Gastrocnemius medialis (tissue), 4 donors: ENCODE measurements around the gene USP9Y. TPM values are rescaled to one million over a fixed set of nuclear protein-coding genes. Genes with fewer than 3 reads are reported as not detected.

Experiments
- ATAC-seq, 2 donors: fragments of 150-250 bp; one replicate each; pipeline ENCODE4 v1.9.1; 2016
- DNase-seq, 2 donors: peaks; one replicate each; pipeline ENCODE4 v3.0.0-alpha.2; 2019
- H3K27ac ChIP-seq, 4 donors: fragments of 200-600 bp; sonication (generic); 1 replicate in 1 of 4; 2 replicates in 3 of 4; pipeline ENCODE4 v1.5.1; 2016 to 2018; ENCODE audit warnings: mild to moderate bottlenecking in 2 of 4, moderate library complexity in 1 of 4
- H3K27me3 ChIP-seq, 3 donors: fragments of 200-600 bp; sonication (generic) in 2 of 3; 1 replicate in 1 of 3; 2 replicates in 2 of 3; pipeline versions ENCODE4 v1.5.1 to v1.6.0; 2016 to 2019; ENCODE audit warnings: mild to moderate bottlenecking in 1 of 3, moderate library complexity in 1 of 3
- H3K36me3 ChIP-seq, 2 donors: fragments of 200-600 bp; sonication (generic) in 1 of 2; one replicate each; pipeline ENCODE4 v1.5.1; 2017 to 2018
- H3K4me1 ChIP-seq, 2 donors: fragments of 200-600 bp; sonication (generic) in 1 of 2; one replicate each; pipeline ENCODE4 v1.5.1; 2016 to 2017; ENCODE audit warnings: mild to moderate bottlenecking in 2 of 2
- H3K4me3 ChIP-seq, 4 donors: fragments of 200-600 bp; sonication (generic) in 3 of 4; 1 replicate in 1 of 4; 2 replicates in 3 of 4; pipeline ENCODE4 v1.5.1; 2016 to 2019; ENCODE audit warnings: mild to moderate bottlenecking in 2 of 4
- H3K9me3 ChIP-seq, 3 donors: fragments of 200-600 bp; sonication (generic) in 2 of 3; 1 replicate in 1 of 3; 2 replicates in 2 of 3; pipeline ENCODE4 v1.5.1; 2016 to 2019
- POLR2A ChIP-seq, 2 donors: fragments of 450-650 bp; IDR thresholded peaks; one replicate each; pipeline ENCODE4 v1.6.1; 2017; ENCODE audit warnings: antibody characterized with exemption in 2 of 2, mild to moderate bottlenecking in 2 of 2, moderate library complexity in 2 of 2
- in situ Hi-C, 4 donors: fragments of 200-750 bp; cut with MboI; loops; one replicate each; pipeline versions ENCODE4 v1.15.0 to v1.8.0; 2017; ENCODE audit warnings: low sequenced_read_pairs in 4 of 4
- intact Hi-C: fragments of 100-400 bp; cut with DNase I; formaldehyde crosslinking; loops from one replicate; pipeline ENCODE4 v1.15.1; 2023; ENCODE audit warnings: low total_unique reads
- total RNA-seq, 4 donors: library from RNA; depleted of rRNA; stranded (reverse); fragments of >200 nt; gene quantifications; one replicate each; pipeline versions ENCODE4 v1.1.0 to v1.2.3, GENCODE V29; 2016
- TF ChIP-seq, protein P1 (sequence below), 5 experiments: fragments of 450-650 bp in 3 of 5; fragments of 200-600 bp in 2 of 5; sonication (generic) in 2 of 5; IDR thresholded peaks in 4 of 5; conservative IDR thresholded peaks in 1 of 5; 1 replicate in 4 of 5; 2 replicates in 1 of 5; pipeline ENCODE4 v1.5.1; 2016 to 2019; ENCODE audit warnings: antibody characterized with exemption in 5 of 5, mild to moderate bottlenecking in 3 of 5, moderate library complexity in 3 of 5

Gene USP9Y
- total RNA-seq, 4 donors from 2014 or later, result 6.7 to 14.3 TPM; not detected in 2

DNA sequence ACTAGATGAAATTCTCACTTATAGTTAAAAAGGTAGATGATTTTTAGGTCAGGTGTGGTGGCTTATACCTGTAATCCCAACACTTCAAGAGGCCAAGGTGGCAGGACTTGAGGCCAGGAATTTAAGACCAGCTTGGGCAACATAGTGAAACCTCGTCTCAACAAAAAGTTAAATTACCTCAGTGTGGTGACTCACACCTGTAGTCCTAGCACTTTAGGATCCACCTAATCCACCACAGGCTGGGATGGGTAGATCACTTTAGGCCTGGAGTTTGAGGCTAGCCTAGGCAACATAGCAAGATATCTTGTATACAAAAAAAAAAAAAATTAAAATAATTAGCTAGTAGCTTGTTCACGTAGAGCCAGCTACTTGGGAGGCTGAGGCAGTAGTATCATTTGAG lies 140.3 kb downstream of the USP9Y start:
- Histone ChIP-seq H3K27me3 (no peaks in the 10 kb centered on the region), H3K36me3 (no peaks in the 10 kb centered on the region), H3K27ac (no peak overlapping the region), H3K4me3 (no peak overlapping the region), H3K4me1 (no peaks in the 10 kb centered on the region), H3K9me3 (no peaks in the 10 kb centered on the region)
- no peak for TF ChIP-seq POLR2A (IDR thresholded peaks at IDR 0.05)
- TF ChIP-seq, protein P1, sequence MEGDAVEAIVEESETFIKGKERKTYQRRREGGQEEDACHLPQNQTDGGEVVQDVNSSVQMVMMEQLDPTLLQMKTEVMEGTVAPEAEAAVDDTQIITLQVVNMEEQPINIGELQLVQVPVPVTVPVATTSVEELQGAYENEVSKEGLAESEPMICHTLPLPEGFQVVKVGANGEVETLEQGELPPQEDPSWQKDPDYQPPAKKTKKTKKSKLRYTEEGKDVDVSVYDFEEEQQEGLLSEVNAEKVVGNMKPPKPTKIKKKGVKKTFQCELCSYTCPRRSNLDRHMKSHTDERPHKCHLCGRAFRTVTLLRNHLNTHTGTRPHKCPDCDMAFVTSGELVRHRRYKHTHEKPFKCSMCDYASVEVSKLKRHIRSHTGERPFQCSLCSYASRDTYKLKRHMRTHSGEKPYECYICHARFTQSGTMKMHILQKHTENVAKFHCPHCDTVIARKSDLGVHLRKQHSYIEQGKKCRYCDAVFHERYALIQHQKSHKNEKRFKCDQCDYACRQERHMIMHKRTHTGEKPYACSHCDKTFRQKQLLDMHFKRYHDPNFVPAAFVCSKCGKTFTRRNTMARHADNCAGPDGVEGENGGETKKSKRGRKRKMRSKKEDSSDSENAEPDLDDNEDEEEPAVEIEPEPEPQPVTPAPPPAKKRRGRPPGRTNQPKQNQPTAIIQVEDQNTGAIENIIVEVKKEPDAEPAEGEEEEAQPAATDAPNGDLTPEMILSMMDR (IDR thresholded peaks at IDR 0.05 in 4 of 5, conservative IDR thresholded peaks at IDR 0.05 in 1 of 5), result no peak
- intact Hi-C loops, result no loop called here
- DNase-seq (no peak), ATAC-seq (no peak)
- in situ Hi-C loops, result no loop called here

DNA sequence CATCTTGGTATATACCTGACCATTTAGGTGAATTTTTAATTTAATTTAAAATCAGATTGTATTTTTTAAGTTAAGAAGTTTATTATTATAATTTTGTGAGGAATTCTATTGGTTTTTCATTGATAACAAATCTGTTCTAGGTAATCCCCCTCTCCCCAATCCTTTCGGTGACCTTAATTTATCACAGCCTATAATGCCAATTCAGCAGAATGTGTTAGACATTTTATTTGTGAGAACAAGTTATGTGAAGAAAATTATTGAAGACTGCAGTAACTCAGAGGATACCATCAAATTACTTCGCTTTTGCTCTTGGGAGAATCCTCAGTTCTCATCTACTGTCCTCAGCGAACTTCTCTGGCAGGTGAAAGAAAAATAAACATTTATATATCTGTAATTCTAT lies 145.8 kb downstream of the USP9Y start:
- TF ChIP-seq, protein P1 (IDR thresholded peaks at IDR 0.05 in 4 of 5, conservative IDR thresholded peaks at IDR 0.05 in 1 of 5), result no peak
- no peak for TF ChIP-seq POLR2A (IDR thresholded peaks at IDR 0.05)
- intact Hi-C loops, result no loop called here
- Histone ChIP-seq H3K4me1 (no peaks in the 10 kb centered on the region), H3K4me3 (no peak overlapping the region), H3K27me3 (no peaks in the 10 kb centered on the region), H3K36me3 (no peaks in the 10 kb centered on the region), H3K27ac (no peak overlapping the region), H3K9me3 (no peaks in the 10 kb centered on the region)
- DNase-seq (no peak), ATAC-seq (no peak)
- in situ Hi-C loops, result no loop called here

DNA sequence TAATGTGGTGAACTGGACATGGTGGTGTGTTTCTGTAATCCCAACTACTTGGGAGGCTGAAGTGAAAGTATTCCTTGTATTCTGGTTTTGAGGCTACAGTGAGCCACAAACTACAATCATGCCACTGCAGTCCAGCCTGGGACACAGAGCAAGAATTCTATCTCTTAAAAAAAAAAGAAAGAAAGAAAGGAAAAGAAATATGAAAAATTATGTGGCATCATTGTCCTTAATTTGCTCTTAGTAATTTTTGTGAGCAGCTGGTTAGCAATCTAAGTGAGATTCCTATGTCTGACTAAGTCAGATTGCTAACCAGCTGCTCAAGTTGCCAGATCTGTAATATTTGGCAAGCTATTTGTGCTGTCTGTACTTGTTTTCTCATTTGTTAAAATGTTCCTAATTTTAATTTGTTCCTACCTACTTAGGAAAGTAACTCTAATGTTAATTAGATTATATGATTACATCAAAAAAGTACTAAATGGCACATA lies 154.8 kb downstream of the USP9Y start:
- Histone ChIP-seq H3K36me3 (no peaks in the 10 kb centered on the region), H3K9me3 (no peaks in the 10 kb centered on the region), H3K4me1 (no peaks in the 10 kb centered on the region), H3K4me3 (no peak overlapping the region), H3K27me3 (no peaks in the 10 kb centered on the region), H3K27ac (no peak overlapping the region)
- TF ChIP-seq, protein P1 (IDR thresholded peaks at IDR 0.05 in 4 of 5, conservative IDR thresholded peaks at IDR 0.05 in 1 of 5), result no peak
- TF ChIP-seq POLR2A (IDR thresholded peaks at IDR 0.05), result no peak
- ATAC-seq (no peak), DNase-seq (no peak)
- in situ Hi-C loops, result no loop called here
- intact Hi-C loops, result no loop called here

DNA sequence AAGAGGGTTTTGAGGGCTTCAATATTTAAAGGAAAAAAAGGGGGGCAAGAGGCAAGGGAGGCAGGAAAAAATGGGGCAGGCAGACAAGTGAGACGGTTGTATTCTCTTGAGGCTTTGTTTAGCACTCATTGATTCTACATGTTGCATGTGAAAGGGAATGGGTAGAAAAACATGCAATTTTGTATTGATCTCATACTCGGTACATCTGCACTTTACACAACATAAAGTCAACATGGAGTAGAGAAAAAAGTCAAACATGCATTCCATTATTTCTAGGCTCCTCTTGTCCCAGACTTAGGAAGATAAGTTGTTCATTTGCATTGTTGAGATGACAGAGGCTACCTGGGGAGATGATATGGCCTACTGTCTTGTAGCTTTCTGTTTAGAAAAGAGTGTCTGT lies 166.9 kb downstream of the USP9Y start:
- in situ Hi-C loops (no loop called here), intact Hi-C loops (no loop called here)
- no peaks in the 10 kb centered on the region for H3K9me3 ChIP-seq
- H3K36me3 ChIP-seq, result no peaks in the 10 kb centered on the region
- H3K27ac ChIP-seq, result no peak overlapping the region
- DNase-seq (no peak), ATAC-seq (no peak)
- H3K4me3 ChIP-seq, result no peak overlapping the region
- no peaks in the 10 kb centered on the region for H3K27me3 ChIP-seq
- no peak for TF ChIP-seq POLR2A (IDR thresholded peaks at IDR 0.05)
- TF ChIP-seq, protein P1 (IDR thresholded peaks at IDR 0.05 in 4 of 5, conservative IDR thresholded peaks at IDR 0.05 in 1 of 5), result no peak
- no peaks in the 10 kb centered on the region for H3K4me1 ChIP-seq

DNA sequence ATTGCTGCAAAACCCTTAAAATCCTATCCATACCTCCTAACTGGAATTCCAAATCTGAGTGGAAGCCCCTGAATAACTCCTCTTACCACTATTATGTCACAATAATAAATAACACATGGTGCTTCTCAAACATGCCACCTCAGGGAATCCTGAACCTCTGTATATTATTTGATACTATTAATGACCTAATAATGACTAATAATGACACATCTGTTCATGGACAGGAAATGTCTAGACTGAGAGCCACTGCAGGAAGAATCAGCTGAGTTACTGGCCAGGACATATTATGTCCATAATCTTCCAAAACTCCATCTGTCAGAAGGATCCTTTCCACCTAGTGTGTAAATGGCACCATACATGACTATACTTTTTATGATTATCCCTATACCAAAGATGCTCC lies 195.9 kb downstream of the USP9Y start:
- ATAC-seq (no peak), DNase-seq (no peak)
- Histone ChIP-seq H3K27me3 (no peaks in the 10 kb centered on the region), H3K4me1 (no peaks in the 10 kb centered on the region), H3K9me3 (no peaks in the 10 kb centered on the region), H3K27ac (no peak overlapping the region), H3K4me3 (no peak overlapping the region), H3K36me3 (no peaks in the 10 kb centered on the region)
- TF ChIP-seq, protein P1 (IDR thresholded peaks at IDR 0.05 in 4 of 5, conservative IDR thresholded peaks at IDR 0.05 in 1 of 5), result no peak
- no peak for TF ChIP-seq POLR2A (IDR thresholded peaks at IDR 0.05)
- in situ Hi-C loops, result loop anchor here in 1 of 4 donors (25.0 kb wide), 1 partner anchor 110 kb away; no protein-coding TSS in a partner anchor
- intact Hi-C loops, result no loop called here
